Measurements from ENCODE around the gene MAN1C1.

DNA sequence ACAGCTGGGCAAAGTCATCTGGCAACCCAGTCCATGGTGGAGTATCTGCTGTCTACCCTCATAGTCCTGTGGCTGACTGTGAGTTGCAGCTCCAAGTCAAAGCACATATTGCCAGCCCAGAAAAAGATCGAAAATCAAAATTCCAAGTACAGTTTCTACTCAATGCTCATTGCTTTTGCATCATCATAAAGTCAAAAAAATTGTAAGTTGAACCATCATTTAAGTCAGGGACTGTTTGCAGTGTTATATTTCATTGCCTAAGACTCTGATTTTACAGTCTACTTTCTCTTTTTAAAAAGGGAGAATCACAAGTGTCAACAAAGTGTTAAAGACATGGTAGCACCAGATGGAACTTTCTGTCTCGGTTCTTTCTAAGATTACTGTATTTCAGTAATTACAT, 22.7 kb upstream of the MAN1C1 start:
- TF ChIP-seq GATA2 (CRISPR knock-in tag; IDR thresholded peaks at IDR 0.05): no peak
- TF ChIP-seq, protein P1, sequence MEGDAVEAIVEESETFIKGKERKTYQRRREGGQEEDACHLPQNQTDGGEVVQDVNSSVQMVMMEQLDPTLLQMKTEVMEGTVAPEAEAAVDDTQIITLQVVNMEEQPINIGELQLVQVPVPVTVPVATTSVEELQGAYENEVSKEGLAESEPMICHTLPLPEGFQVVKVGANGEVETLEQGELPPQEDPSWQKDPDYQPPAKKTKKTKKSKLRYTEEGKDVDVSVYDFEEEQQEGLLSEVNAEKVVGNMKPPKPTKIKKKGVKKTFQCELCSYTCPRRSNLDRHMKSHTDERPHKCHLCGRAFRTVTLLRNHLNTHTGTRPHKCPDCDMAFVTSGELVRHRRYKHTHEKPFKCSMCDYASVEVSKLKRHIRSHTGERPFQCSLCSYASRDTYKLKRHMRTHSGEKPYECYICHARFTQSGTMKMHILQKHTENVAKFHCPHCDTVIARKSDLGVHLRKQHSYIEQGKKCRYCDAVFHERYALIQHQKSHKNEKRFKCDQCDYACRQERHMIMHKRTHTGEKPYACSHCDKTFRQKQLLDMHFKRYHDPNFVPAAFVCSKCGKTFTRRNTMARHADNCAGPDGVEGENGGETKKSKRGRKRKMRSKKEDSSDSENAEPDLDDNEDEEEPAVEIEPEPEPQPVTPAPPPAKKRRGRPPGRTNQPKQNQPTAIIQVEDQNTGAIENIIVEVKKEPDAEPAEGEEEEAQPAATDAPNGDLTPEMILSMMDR (IDR thresholded peaks at IDR 0.05): no peak
- no peak for TF ChIP-seq JUND (IDR thresholded peaks at IDR 0.05)
- no peak for TF ChIP-seq YY1 (IDR thresholded peaks at IDR 0.05; ENCODE audit: low read depth)
- no peak for TF ChIP-seq TEAD4 (IDR thresholded peaks at IDR 0.05; ENCODE audit: borderline replicate concordance, insufficient read depth)
- TF ChIP-seq, protein P2, sequence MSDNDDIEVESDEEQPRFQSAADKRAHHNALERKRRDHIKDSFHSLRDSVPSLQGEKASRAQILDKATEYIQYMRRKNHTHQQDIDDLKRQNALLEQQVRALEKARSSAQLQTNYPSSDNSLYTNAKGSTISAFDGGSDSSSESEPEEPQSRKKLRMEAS (IDR thresholded peaks at IDR 0.05; ENCODE audit: low read depth): no peak
- no peak for TF ChIP-seq GABPA (IDR thresholded peaks at IDR 0.05; ENCODE audit: low read depth)
- TF ChIP-seq EZH2phosphoT487 (IDR thresholded peaks at IDR 0.05; ENCODE audit: borderline replicate concordance, low read depth): no peak
- TF ChIP-seq, protein P3, sequence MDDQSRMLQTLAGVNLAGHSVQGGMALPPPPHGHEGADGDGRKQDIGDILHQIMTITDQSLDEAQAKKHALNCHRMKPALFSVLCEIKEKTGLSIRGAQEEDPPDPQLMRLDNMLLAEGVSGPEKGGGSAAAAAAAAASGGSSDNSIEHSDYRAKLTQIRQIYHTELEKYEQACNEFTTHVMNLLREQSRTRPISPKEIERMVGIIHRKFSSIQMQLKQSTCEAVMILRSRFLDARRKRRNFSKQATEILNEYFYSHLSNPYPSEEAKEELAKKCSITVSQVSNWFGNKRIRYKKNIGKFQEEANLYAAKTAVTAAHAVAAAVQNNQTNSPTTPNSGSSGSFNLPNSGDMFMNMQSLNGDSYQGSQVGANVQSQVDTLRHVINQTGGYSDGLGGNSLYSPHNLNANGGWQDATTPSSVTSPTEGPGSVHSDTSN (IDR thresholded peaks at IDR 0.05): no peak
- TF ChIP-seq EP300 (IDR thresholded peaks at IDR 0.05; ENCODE audit: borderline replicate concordance in 1 of 2, low read depth in 1 of 2, low read length in 1 of 2): no peak
